ENCODE data around the gene PTPN20. TPM values are rescaled to one million over a fixed set of nuclear protein-coding genes. Genes with fewer than 3 reads are reported as not detected.

PTPN20 gene
- total and polyA plus RNA-seq, 2 of the 8 experiments (the other 6 are each of a cell fraction or from before 2014, with no cell fraction given): not detected

GRCh38 chr10:47039562-47039913 is 128.3 kb downstream of the PTPN20 start:
- Histone ChIP-seq H2BK5ac (ENCODE audit: low read depth, low read length) (no peak overlapping the region), H3K4me3 (ENCODE audit: extremely low read depth in 1 of 4, insufficient read depth in 2 of 4, low read depth in 3 of 4, low read length in 4 of 4) (no peak overlapping the region), H4K5ac (ENCODE audit: insufficient read length, low read depth, low read length) (no peak overlapping the region), H3K9ac (replicated peaks in 1 of 4; ENCODE audit: extremely low read depth in 1 of 4, low read depth in 3 of 4, low read length in 3 of 4) (no peak overlapping the region), H3K14ac (ENCODE audit: insufficient read length) (no peak overlapping the region), H3K4ac (replicated peaks; ENCODE audit: insufficient read length, low read depth, low read length) (no peak overlapping the region), H2BK15ac (ENCODE audit: low read length) (no peak overlapping the region), H3K36me3 (ENCODE audit: control insufficient read depth in 2 of 4, insufficient read depth in 4 of 4, low read length in 3 of 4) (no peaks in the 10 kb centered on the region), H2AFZ (ENCODE audit: low read length) (no peak overlapping the region), H3K18ac (ENCODE audit: extremely low read depth, low read length) (no peak overlapping the region), H3K23me2 (ENCODE audit: low read depth, low read length) (no peaks in the 10 kb centered on the region), H4K8ac (ENCODE audit: extremely low read depth, insufficient read depth, low read length) (no peak overlapping the region), H2BK12ac (ENCODE audit: low read depth, low read length) (no peak overlapping the region), H3K79me1 (ENCODE audit: low read depth, low read length) (no peaks in the 10 kb centered on the region), H4K20me1 (replicated peaks in 1 of 2; ENCODE audit: control insufficient read depth in 1 of 2, insufficient read depth in 2 of 2, low read length in 2 of 2) (no peaks in the 10 kb centered on the region), H2BK20ac (ENCODE audit: low read length) (no peak overlapping the region), H3K27ac (ENCODE audit: low read depth, low read length) (no peak overlapping the region), H3K23ac (ENCODE audit: insufficient read length) (no peak overlapping the region), H3K4me2 (ENCODE audit: insufficient read depth in 1 of 2, low read depth in 2 of 2, low read length in 2 of 2) (no peak overlapping the region), H3K56ac (replicated peaks; ENCODE audit: insufficient read length, low read depth, low read length) (no peak overlapping the region), H4K91ac (replicated peaks; ENCODE audit: insufficient read length, low read length) (no peak overlapping the region), H3K4me1 (replicated peaks in 1 of 4; ENCODE audit: control insufficient read depth in 3 of 4, insufficient read depth in 4 of 4, low read length in 3 of 4) (peaks cover 0 to 2% (median 0%) of the 10 kb centered on the region in 4 experiments; a peak in 1 of 7 replicates), H2AK5ac (ENCODE audit: low read depth, low read length) (no peak overlapping the region), H3K27me3 (replicated peaks in 1 of 4; ENCODE audit: control insufficient read depth in 3 of 4, extremely low read depth in 1 of 4, insufficient read depth in 3 of 4, low read length in 3 of 4) (no peaks in the 10 kb centered on the region), H3K79me2 (ENCODE audit: control insufficient read depth in 1 of 2, insufficient read depth in 2 of 2, low read length in 2 of 2) (no peaks in the 10 kb centered on the region), H3K9me3 (ENCODE audit: insufficient read depth in 2 of 2, low read depth in 1 of 2, low read length in 1 of 2) (no peaks in the 10 kb centered on the region), H2BK120ac (replicated peaks; ENCODE audit: low read depth, low read length) (no peak overlapping the region)
- TF ChIP-seq SAP30 (IDR thresholded peaks at IDR 0.05; ENCODE audit: insufficient read depth, insufficient replicate concordance, low read length) (no peak), RXRA (IDR thresholded peaks at IDR 0.05; ENCODE audit: insufficient read depth, low read depth, low read length) (no peak), SUZ12 (IDR thresholded peaks at IDR 0.05; ENCODE audit: low read length) (no peak), RFX5 (IDR thresholded peaks at IDR 0.05; ENCODE audit: borderline replicate concordance, low read depth, low read length) (no peak), CHD2 (IDR thresholded peaks at IDR 0.05; ENCODE audit: low read length) (no peak), EP300 (IDR thresholded peaks at IDR 0.05; ENCODE audit: borderline replicate concordance in 1 of 2, low read depth in 2 of 2, low read length in 2 of 2) (no peak), TAF1 (IDR thresholded peaks at IDR 0.05; ENCODE audit: low read depth, low read length) (no peak), CEBPB (IDR thresholded peaks at IDR 0.05; ENCODE audit: low read depth, low read length) (no peak), POLR2AphosphoS5 (IDR thresholded peaks at IDR 0.05; ENCODE audit: low read depth, low read length) (no peak)
- WGBS, 2 experiments (ENCODE audit: extremely low coverage in 1 of 2, insufficient coverage in 1 of 2, insufficient read length in 1 of 2, insufficient replicate concordance in 2 of 2, low coverage in 1 of 2, low lambda C conversion rate in 2 of 2, missing lambda C conversion rate in 1 of 2): 88% methylated on average over 4 of the region's 4 CpGs; no CpG with 5 or more reads in 1 of the 2 experiments
- CTCF ChIA-PET (ENCODE audit: partially characterized antibody): interaction anchor here (0.6 to 12.1 kb wide), 8 partner anchors 8 to 273 kb away, joined by 3 to 201 read pairs (median 6); no protein-coding TSS in a partner anchor
- no peak for FAIRE-seq
- POLR2A ChIA-PET (ENCODE audit: partially characterized antibody): no interaction called here
- no peak for DNase-seq (ENCODE audit: low read depth in 1 of 2, low spot score in 2 of 2)
